Activated CD4-positive, alpha-beta T cell treated with anti-CD3 and anti-CD28 coated beads for 4 hours (primary cell): ENCODE results near the gene ZNF578.
A peak's percentile ranks its signal among the peaks of the same experiment; 100 is the strongest.
"Not testable (repeated sequence)": the region's sequence is repeated elsewhere in the genome, so short reads cannot be mapped to it uniquely, and the experiment has no call there.

ENCODE experiments used
- DNase-seq, 2 donors: peaks; one replicate each; pipeline ENCODE4 v3.0.0-alpha.2; 2020

ZNF578 gene

GRCh38 chr19:52518646-52519045 lies 65.3 kb downstream of the ZNF578 start:
- DNase-seq: no peak

GRCh38 chr19:52519175-52519574 lies 65.8 kb downstream of the ZNF578 start:
- DNase-seq: not testable (repeated sequence)

- no peak for DNase-seq
These were observed 66.7 kb downstream of the ZNF578 start for GRCh38 chr19:52520013-52520412.

GRCh38 chr19:52522551-52522950 lies 69.2 kb downstream of the ZNF578 start:
- DNase-seq: no peak

- no peak for DNase-seq
These were observed 70.7 kb downstream of the ZNF578 start for GRCh38 chr19:52524086-52524485.

GRCh38 chr19:52527134-52527955 lies 74.0 kb downstream of the ZNF578 start, which contains the start of gene ZNF808:
ZNF808 (plus strand) TSS chr19:52527668; CDS start chr19:52543285, 15,617 bp downstream.
- DNase-seq: peak; percentile 96 to 97

- DNase-seq: peak in 1 of 2 donors; percentile 5
These were observed 74.6 kb downstream of the ZNF578 start for GRCh38 chr19:52527956-52528351.

- no peak for DNase-seq
These were observed 79.1 kb downstream of the ZNF578 start for GRCh38 chr19:52532480-52532879.

- DNase-seq: no peak
These were observed 80.5 kb downstream of the ZNF578 start for GRCh38 chr19:52533901-52534300.

GRCh38 chr19:52535385-52535770 lies 82.0 kb downstream of the ZNF578 start:
- DNase-seq: peak in 1 of 2 donors; percentile 4

GRCh38 chr19:52535771-52536447 lies 82.6 kb downstream of the ZNF578 start:
- peak; percentile 91 for DNase-seq

- peak; percentile 28 to 49 for DNase-seq
These were observed 83.1 kb downstream of the ZNF578 start for GRCh38 chr19:52536448-52536800.

- not testable (repeated sequence) for DNase-seq
These were observed 85.5 kb downstream of the ZNF578 start for GRCh38 chr19:52538815-52539214.

- DNase-seq: not testable (repeated sequence)
These were observed 87.8 kb downstream of the ZNF578 start for GRCh38 chr19:52541176-52541575.

- no peak for DNase-seq
These were observed 88.3 kb downstream of the ZNF578 start for GRCh38 chr19:52541608-52542007.

- not testable (repeated sequence) for DNase-seq
These were observed 89.2 kb downstream of the ZNF578 start for GRCh38 chr19:52542541-52542940.

GRCh38 chr19:52542984-52543664 lies 89.8 kb downstream of the ZNF578 start:
- peak; percentile 11 to 18 for DNase-seq

GRCh38 chr19:52554216-52554971 lies 101.0 kb downstream of the ZNF578 start:
- DNase-seq: no peak

- no peak for DNase-seq
These were observed 104.1 kb downstream of the ZNF578 start for GRCh38 chr19:52557231-52557995.

- DNase-seq: not testable (repeated sequence)
These were observed 105.5 kb downstream of the ZNF578 start for GRCh38 chr19:52558732-52559445.

GRCh38 chr19:52561611-52562010 lies 108.3 kb downstream of the ZNF578 start:
- DNase-seq: not testable (repeated sequence)
